ENCODE results near the gene ARID5B. TPM values are rescaled to one million over a fixed set of nuclear protein-coding genes. Genes with fewer than 3 reads are reported as not detected.
A peak's percentile ranks its signal among the peaks of the same experiment; 100 is the strongest.
"Not testable (repeated sequence)": the region's sequence is repeated elsewhere in the genome, so short reads cannot be mapped to it uniquely, and the experiment has no call there.

Gene ARID5B
- total RNA-seq, 1 donor from 2014 or later: 22.8 TPM

DNA sequence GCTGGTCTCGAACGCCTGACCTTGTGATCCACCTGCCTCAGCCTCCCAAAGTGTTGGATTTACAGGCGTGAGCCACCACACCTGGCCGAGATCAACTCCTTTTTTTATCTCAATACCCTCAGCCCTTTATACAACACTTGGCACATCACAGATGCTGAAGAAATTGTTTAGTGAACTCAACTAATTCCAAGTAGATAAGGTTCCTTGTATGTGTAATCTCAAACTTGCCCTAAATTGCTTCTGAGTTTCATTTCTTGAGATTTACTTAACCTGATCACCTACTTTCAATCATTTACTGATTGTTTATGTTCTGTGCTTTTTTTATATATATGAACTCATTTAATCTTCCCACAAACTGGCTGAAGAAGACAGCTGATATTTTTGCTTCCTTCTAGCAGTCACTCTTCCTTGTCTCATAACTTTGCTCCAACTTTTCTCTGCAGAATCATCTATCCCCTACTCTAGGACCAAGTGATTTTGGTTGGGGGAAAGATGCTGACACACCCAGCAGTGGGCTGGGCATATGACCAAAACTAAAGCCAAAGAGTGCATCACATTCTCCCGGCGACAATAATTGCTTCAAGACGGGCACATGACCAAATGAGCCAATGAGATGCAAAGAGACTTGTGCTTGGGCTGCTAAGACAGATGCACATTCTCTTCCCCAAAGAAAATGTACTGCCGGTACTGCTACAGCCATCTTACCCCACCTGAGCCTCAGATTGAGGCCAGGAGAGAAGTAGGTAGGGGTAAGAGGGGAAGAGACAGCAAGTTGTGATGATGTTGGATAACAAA, 40.3 kb upstream of the ARID5B start:
- no peak overlapping the region for H3K4me3 ChIP-seq (ENCODE audit: low read depth, low read length)
- TF ChIP-seq, protein P1, sequence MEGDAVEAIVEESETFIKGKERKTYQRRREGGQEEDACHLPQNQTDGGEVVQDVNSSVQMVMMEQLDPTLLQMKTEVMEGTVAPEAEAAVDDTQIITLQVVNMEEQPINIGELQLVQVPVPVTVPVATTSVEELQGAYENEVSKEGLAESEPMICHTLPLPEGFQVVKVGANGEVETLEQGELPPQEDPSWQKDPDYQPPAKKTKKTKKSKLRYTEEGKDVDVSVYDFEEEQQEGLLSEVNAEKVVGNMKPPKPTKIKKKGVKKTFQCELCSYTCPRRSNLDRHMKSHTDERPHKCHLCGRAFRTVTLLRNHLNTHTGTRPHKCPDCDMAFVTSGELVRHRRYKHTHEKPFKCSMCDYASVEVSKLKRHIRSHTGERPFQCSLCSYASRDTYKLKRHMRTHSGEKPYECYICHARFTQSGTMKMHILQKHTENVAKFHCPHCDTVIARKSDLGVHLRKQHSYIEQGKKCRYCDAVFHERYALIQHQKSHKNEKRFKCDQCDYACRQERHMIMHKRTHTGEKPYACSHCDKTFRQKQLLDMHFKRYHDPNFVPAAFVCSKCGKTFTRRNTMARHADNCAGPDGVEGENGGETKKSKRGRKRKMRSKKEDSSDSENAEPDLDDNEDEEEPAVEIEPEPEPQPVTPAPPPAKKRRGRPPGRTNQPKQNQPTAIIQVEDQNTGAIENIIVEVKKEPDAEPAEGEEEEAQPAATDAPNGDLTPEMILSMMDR (conservative IDR thresholded peaks at IDR 0.05; ENCODE audit: low read depth, low read length): no peak
- no peak for DNase-seq (ENCODE audit: low read depth)

DNA sequence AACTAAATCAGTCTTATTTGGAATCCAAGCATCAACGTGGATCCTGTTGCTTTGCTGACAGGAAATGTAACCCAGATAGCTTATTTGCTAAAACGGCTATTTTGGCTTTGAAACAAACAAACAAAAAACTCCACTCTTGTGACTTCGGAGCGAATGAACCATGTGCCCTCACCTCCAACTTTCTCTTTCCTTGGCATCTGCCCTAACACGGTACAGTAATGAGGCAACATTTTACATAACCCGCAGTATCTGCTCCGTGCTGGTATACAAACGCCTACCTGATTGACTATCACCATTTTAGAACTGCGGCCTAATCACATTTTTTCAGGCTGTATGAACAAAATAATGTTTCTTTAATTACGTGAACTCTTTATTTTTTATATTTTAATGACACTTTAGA, 37.5 kb upstream of the ARID5B start:
- H3K4me3 ChIP-seq (ENCODE audit: low read depth, low read length): no peak overlapping the region
- TF ChIP-seq, protein P1 (conservative IDR thresholded peaks at IDR 0.05; ENCODE audit: low read depth, low read length): no peak
- no peak for DNase-seq (ENCODE audit: low read depth)

DNA sequence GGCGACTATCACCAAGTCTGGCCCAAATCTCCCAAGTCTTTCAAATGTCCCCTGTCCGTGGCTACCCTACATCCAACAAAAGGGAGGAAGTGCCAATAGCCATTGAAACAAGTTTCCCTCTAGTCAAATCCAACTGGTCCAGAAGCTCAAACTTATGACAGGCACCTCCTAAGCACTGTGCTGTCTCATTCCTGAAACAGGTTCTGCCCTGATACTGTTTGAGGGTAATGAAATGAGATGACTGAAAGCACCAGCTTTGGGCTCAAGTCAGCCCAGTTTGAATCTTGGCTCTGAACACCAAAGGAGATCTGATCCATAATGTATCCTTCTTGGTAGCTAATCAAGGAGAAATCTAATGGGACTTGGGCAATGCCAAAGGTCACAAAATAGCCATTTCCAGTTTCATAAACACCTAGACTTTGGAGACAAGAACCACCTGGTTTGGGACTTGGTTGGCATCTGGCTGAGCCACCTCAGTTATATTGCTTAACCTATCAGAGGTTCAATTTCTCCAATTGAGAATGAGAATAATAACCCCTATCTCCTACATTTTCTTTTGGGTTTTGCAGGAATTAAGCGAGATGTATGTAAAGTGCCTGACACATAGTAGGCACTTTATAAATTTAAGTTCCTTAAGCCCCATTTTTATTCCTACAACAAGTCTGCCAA, 34.7 kb upstream of the ARID5B start:
- no peak for DNase-seq (ENCODE audit: low read depth)
- TF ChIP-seq, protein P1 (conservative IDR thresholded peaks at IDR 0.05; ENCODE audit: low read depth, low read length): no peak
- H3K4me3 ChIP-seq (ENCODE audit: low read depth, low read length): no peak overlapping the region

DNA sequence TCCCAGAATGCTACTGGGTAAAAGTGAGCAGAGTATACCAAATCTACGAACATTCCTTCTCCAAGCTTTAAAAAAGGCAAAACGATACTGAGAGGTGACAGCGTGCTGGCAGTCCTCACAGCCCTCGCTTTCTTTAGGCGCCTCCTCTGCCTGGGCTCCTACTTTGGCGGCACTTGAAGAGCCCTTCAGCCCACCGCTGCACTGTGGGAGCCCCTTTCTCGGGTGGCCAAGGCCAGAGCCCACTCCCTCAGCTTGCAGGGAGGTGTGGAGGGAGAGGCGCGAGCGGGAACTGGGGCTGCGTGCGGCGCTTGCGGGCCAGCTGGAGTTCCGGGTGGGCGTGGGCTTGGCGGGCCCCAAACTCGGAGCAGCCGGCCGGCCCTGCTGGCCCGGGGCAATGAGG, 34.1 kb upstream of the ARID5B start:
- not testable (repeated sequence) for H3K4me3 ChIP-seq (ENCODE audit: low read depth, low read length); DNase-seq (ENCODE audit: low read depth)

DNA sequence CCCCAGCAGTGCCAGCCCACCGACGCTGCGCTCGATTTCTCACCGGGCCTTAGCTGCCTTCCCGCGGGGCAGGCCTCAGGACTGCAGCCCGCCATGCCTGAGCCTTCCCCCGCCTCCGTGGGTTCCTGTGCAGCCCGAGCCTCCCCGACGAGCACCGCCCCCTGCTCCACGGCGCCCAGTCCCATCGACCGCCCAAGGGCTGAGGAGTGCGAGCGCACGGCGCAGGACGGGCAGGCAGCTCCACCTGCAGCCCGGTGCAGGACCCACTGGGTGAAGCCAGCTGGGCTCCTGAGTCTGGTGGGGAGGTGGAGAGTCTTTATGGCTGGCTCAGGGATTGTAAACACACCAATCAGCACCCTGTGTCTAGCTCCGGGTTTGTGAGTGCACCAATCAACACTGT, 33.7 kb upstream of the ARID5B start:
- H3K4me3 ChIP-seq (ENCODE audit: low read depth, low read length); DNase-seq (ENCODE audit: low read depth): not testable (repeated sequence)

DNA sequence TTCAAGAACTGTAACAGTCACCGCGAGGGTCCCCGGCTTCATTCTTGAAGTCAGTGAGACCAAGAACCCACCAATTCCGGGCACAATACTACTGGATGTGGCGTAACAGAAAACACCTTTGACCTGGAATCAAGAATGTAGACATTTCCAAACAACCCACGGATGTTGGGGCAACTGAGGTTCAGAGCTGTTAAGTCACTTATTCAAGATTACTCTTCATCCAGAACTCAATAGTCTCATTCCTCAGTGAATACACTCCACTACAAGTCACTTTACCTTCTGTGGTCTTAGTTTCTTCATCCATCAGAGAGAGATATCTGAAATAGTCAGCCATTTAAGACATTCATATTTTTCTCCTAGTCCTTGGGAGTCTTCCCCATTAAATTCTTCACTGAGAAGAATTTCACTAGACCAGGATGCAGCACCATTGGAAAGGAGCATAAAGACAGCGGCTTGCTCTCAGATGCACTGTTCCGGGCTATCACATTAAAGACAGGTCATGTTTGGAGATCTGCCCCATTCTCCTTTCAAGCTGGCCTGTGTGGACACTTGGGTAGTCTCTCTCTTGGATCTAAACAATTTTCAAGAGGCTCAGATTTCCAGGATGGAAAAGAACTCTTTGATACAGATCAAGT, 32.3 kb upstream of the ARID5B start:
- TF ChIP-seq, protein P1 (conservative IDR thresholded peaks at IDR 0.05; ENCODE audit: low read depth, low read length): no peak
- no peak for DNase-seq (ENCODE audit: low read depth)
- peak overlapping the region; percentile 29 for H3K4me3 ChIP-seq (ENCODE audit: low read depth, low read length)

DNA sequence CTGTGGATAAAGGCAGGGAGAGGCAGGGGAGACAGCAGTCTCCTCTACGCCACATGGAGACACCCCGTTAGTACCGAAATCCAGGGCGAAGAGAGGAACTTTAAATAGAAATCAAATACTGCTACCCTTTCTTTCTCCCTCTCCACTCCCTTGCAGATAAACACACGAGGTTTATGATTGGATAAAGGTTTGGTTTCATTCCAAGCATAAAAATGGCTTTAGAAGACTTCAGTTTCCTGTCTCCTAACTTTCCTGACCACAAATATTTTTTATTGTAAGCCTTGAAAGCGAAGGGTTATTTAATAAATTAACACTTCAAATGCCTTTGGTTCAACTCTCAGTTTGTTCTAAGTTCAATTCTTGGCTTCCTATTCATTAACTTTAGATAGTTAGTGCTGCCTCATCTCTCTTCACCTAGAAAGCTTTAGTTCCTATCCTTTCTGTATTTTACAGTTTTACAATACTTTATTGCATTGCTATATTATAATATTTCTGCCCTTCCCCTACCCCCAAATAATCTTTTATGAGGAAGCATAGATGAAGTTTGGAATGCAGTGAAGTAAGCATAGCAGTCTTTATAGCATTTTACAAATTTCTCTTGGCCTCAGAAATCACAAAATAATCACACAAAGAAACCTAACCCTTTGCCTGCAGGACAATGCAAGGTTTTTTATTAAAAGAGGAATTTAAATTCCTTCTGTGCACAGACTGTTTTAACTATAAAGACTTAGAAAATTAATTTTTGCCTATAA, 31.5 kb upstream of the ARID5B start:
- TF ChIP-seq, protein P1 (conservative IDR thresholded peaks at IDR 0.05; ENCODE audit: low read depth, low read length): no peak
- peak overlapping the region; percentile 29 for H3K4me3 ChIP-seq (ENCODE audit: low read depth, low read length)
- DNase-seq (ENCODE audit: low read depth): no peak
